ENCODE results near the gene HIVEP3.
A peak's percentile ranks its signal among the peaks of the same experiment; 100 is the strongest.

Gene HIVEP3

GRCh38 chr1:41823471-41823870 lies 95.3 kb downstream of the HIVEP3 start (continued):
- TF ChIP-seq ZNF175 (tag by site-specific recombination; IDR thresholded peaks at IDR 0.05) (no peak), KLF7 (tag by site-specific recombination; IDR thresholded peaks at IDR 0.05; ENCODE audit: borderline replicate concordance) (no peak), ZFHX2 (tag by site-specific recombination; conservative IDR thresholded peaks at IDR 0.05) (peak; percentile 30; the same call in 1 of the 2 replicates), ZNF664 (tag by site-specific recombination; IDR thresholded peaks at IDR 0.05) (no peak), ZNF645 (tag by site-specific recombination; IDR thresholded peaks at IDR 0.05) (no peak), RBAK (tag by site-specific recombination; IDR thresholded peaks at IDR 0.05) (no peak), ZIC2 (tag by site-specific recombination; IDR thresholded peaks at IDR 0.05) (peak; percentile 35; the same call in 1 of the 2 replicates), ZBTB17 (tag by site-specific recombination; IDR thresholded peaks at IDR 0.05) (peak; percentile 95), ZNF18 (tag by site-specific recombination; IDR thresholded peaks at IDR 0.05) (no peak), ZNF610 (tag by site-specific recombination; IDR thresholded peaks at IDR 0.05; ENCODE audit: borderline replicate concordance) (no peak), ZNF654 (tag by site-specific recombination; IDR thresholded peaks at IDR 0.05; ENCODE audit: low read depth) (no peak)

- no peaks in the 10 kb centered on the region for H3K36me3 ChIP-seq (ENCODE audit: control insufficient read depth in 2 of 2, insufficient read depth in 1 of 2, low read length in 2 of 2)
- H3K9me3 ChIP-seq (ENCODE audit: control insufficient read depth, insufficient read depth, low read depth, low read length), result no peaks in the 10 kb centered on the region
- no peak overlapping the region for H3K4me3 ChIP-seq (ENCODE audit: low read depth, low read length)
- ChIA-PET POLR2A (interaction anchor here (0.6 kb wide), 1 partner anchor 132 kb away, joined by 5 read pairs; no protein-coding TSS in a partner anchor), CTCF (interaction anchor here (4.5 kb wide), 1 partner anchor 11 kb away, joined by 27 read pairs; no protein-coding TSS in a partner anchor)
- H3K27ac ChIP-seq (ENCODE audit: extremely low read depth, low read depth, low read length), result no peak overlapping the region
- 0 out of 2 replicates have a peak, but pooled peaks cover 4% of the 10 kb centered on the region for H3K4me1 ChIP-seq (ENCODE audit: control insufficient read depth, insufficient read depth, low read length)
- no peak for TF ChIP-seq ZNF223 (tag by site-specific recombination; IDR thresholded peaks at IDR 0.05)
- TF ChIP-seq GLI2 (tag by site-specific recombination; IDR thresholded peaks at IDR 0.05; ENCODE audit: borderline replicate concordance, low read depth), result no peak
- no peak for TF ChIP-seq ZBTB10 (tag by site-specific recombination; IDR thresholded peaks at IDR 0.05)
- TF ChIP-seq ZNF473 (tag by site-specific recombination; IDR thresholded peaks at IDR 0.05), result no peak
- no peak for TF ChIP-seq ZNF341 (tag by site-specific recombination; IDR thresholded peaks at IDR 0.05; ENCODE audit: low read depth)
- no peak for TF ChIP-seq ZNF19 (tag by site-specific recombination; IDR thresholded peaks at IDR 0.05; ENCODE audit: low read depth)
- TF ChIP-seq ZNF311 (tag by site-specific recombination; IDR thresholded peaks at IDR 0.05; ENCODE audit: borderline replicate concordance), result no peak
- TF ChIP-seq ZNF549 (tag by site-specific recombination; IDR thresholded peaks at IDR 0.05), result no peak
- TF ChIP-seq GLIS2 (tag by site-specific recombination; IDR thresholded peaks at IDR 0.05), result no peak
- TF ChIP-seq OVOL3 (tag by site-specific recombination; IDR thresholded peaks at IDR 0.05), result no peak
- TF ChIP-seq PRDM6 (tag by site-specific recombination; IDR thresholded peaks at IDR 0.05), result no peak
- no peak for TF ChIP-seq ZNF335 (tag by site-specific recombination; conservative IDR thresholded peaks at IDR 0.05)
- no peak for TF ChIP-seq KLF8 (tag by site-specific recombination; IDR thresholded peaks at IDR 0.05)
- TF ChIP-seq ZBTB7A (tag by site-specific recombination; IDR thresholded peaks at IDR 0.05; ENCODE audit: low read depth), result no peak
- TF ChIP-seq BCL11B (tag by site-specific recombination; IDR thresholded peaks at IDR 0.05; ENCODE audit: low read depth), result no peak
- no peak for TF ChIP-seq ZNF785 (tag by site-specific recombination; IDR thresholded peaks at IDR 0.05)
- no peak for TF ChIP-seq REPIN1 (tag by site-specific recombination; IDR thresholded peaks at IDR 0.05; ENCODE audit: low read depth)
- no peak for TF ChIP-seq ZEB2 (tag by site-specific recombination; IDR thresholded peaks at IDR 0.05)
- TF ChIP-seq PATZ1 (tag by site-specific recombination; IDR thresholded peaks at IDR 0.05), result no peak
Measured at GRCh38 chr1:41822866-41823265, 95.9 kb downstream of the HIVEP3 start.

Data from HEK293 (cell line).